Epithelial cell of esophagus (primary cell): ENCODE measurements around the gene GKN2.
A peak's percentile ranks its signal among the peaks of the same experiment; 100 is the strongest.

Source experiments
- DNase-seq: peaks from one replicate; pipeline ENCODE4 v3.0.0; 2010; ENCODE audit warnings: low read depth
- H3K4me3 ChIP-seq: 2 replicates; pipeline ENCODE4 v1.5.1; 2011; ENCODE audit warnings: mild to moderate bottlenecking, low read length, control low read depth
- TF ChIP-seq, protein P1 (sequence below): IDR thresholded peaks from 2 replicates; pipeline ENCODE4 v1.5.1; 2011; ENCODE audit warnings: low read depth, mild to moderate bottlenecking, low read length, control low read depth, inconsistent platforms; ENCODE audit not compliant: insufficient read depth; ENCODE audit errors: missing control alignments

GKN2 gene

DNA sequence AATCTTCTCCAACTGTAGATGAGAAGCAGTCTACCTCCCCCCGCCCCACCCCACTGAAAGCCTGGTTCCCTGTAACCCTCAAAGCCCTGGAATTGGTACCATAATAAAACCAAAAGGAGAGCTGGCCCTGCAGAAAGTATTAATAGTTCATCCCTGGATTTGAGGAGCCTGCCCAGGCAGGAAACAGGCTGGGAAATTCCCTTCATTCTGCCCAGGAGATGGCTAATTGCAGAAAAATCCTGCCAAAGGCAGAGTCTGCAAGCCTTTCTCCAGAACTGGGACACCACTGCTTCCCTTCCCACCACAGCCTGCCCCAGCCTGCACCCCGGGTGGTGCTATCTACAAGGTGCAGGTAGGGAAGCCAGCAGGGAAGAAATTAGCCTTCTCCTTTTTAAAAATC is 16.3 kb downstream of the GKN2 start:
- H3K4me3 ChIP-seq, result no peak overlapping the region
- DNase-seq, result peak; percentile 92
- TF ChIP-seq, protein P1, sequence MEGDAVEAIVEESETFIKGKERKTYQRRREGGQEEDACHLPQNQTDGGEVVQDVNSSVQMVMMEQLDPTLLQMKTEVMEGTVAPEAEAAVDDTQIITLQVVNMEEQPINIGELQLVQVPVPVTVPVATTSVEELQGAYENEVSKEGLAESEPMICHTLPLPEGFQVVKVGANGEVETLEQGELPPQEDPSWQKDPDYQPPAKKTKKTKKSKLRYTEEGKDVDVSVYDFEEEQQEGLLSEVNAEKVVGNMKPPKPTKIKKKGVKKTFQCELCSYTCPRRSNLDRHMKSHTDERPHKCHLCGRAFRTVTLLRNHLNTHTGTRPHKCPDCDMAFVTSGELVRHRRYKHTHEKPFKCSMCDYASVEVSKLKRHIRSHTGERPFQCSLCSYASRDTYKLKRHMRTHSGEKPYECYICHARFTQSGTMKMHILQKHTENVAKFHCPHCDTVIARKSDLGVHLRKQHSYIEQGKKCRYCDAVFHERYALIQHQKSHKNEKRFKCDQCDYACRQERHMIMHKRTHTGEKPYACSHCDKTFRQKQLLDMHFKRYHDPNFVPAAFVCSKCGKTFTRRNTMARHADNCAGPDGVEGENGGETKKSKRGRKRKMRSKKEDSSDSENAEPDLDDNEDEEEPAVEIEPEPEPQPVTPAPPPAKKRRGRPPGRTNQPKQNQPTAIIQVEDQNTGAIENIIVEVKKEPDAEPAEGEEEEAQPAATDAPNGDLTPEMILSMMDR, result no peak

DNA sequence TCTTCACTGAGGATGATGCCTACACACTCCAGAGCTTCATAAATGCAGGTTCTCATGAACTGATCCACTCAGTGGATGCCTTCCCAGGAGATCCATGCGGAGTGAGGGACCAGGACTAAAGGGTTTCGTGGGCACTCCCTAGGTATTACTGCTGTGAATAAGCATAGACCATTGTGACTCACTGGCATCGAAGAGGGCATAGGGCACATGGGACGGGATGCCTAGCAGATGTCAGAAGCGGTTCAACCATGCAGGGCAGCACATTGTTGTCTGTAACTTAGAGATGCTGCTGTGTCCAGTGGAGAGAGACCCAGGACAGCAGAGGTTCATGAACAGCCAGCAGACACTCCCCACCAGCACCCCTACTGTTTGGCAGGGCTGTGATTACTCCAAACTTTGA is 17.2 kb downstream of the GKN2 start:
- H3K4me3 ChIP-seq, result no peak overlapping the region
- DNase-seq, result no peak
- TF ChIP-seq, protein P1, result no peak

DNA sequence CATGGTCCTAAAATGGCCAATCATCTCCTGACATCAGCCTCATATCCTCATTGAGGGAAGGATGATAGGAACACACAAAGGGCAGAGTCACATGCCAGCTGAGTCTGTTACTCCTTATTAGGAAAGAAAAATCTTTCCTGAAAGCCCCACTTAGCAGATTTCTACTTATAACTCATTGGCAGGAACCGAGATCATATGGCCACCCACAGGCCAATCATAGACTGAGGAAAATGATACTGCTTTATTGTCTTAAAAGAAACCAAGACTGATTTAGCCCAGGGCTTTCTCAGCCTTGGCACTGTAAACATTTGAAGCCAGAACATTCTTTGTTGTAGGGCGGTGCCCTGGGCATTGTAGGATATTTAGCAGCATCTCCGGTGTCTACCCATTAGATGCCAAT is 18.7 kb downstream of the GKN2 start:
- TF ChIP-seq, protein P1, result no peak
- no peak overlapping the region for H3K4me3 ChIP-seq
- no peak for DNase-seq

DNA sequence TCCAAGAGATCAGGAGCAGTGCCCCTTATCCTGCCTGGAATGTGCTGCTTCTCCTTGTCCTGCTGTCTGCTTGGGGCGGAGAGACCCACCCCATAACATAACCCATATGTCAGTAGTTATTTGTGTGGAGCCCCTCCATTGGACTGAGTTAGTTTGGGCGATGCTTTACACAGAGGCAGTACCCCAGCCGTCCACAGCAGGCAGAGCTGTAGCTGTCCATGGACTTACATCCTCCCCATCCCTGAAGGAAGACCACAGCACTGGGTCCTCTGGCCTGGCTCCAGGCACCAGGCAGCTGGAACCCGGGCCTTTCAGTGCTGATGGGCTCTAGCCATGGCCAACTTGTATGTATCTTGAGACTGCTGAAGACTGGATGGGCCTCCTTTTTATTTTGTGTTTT is 20.3 kb downstream of the GKN2 start:
- TF ChIP-seq, protein P1, result no peak
- no peak overlapping the region for H3K4me3 ChIP-seq
- no peak for DNase-seq

DNA sequence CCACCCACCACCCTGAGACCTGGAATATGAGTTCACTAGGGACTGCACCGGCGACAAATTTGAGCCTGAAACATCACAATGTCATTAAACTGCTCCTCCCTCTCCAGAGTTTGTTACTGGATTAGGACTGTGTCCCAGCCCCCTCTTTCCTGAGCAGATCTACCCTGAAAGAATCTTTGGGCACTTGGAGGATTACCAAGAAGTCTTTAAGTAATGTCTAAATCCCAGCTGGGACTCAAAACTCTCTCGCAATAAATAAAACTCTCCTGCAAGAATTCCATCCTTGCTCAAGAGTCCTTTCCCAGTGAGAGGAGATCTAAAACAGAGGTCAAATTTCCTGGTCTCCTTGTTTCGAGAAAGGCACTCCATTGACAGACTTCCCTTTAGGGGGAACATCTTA is 20.9 kb downstream of the GKN2 start:
- H3K4me3 ChIP-seq, result no peak overlapping the region
- TF ChIP-seq, protein P1, result no peak
- DNase-seq, result no peak

DNA sequence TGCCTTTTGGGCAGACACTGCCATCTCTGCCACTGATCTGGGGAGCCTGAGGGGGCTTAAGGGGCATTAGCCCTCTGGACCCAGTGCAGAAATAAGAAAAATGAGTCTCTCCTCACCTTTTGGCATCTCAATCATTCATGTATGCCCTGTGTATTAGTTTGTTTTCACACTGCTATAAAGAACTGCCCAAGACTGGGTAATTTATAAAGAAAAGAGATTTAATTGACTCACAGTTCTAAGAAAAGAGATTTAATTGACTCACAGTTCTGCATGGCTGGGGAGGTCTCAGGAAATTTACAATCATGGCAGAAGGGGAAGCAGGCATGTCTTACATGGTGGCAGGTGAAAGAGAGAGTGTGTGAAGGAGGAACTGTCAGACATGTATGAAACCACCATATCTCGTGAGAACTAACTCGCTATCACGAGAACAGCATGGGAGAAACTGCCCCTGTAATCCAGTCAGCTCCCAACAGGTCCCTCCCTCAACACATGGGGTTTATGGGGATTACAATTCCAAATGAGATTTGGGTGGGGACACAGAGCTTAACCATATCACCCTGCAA is 21.5 kb downstream of the GKN2 start:
- no peak for DNase-seq
- no peak overlapping the region for H3K4me3 ChIP-seq
- TF ChIP-seq, protein P1, result no peak

DNA sequence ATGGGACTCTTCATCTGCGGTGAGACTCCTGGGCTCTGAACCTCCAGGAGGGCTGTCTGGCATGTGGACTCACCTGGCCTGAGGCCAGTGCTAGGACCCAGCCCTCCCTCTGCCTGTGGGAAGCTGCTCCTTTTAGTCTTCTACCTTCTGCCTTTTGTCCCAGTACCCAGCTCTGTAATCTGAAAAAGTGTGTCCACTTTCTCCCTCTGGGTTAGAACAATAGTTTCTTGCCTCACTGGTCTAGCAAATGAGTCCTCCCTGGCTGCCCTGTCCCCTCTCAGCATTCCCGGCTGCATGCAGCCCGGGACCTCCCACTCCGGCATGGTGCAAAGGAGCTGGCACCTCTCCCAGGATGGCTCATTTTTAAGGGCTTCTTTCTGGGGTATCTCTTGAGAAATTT is 25.9 kb downstream of the GKN2 start:
- H3K4me3 ChIP-seq, result no peak overlapping the region
- TF ChIP-seq, protein P1, result no peak
- no peak for DNase-seq
